Measurements from ENCODE around the gene PTPRM.

Gene PTPRM

GRCh38 chr18:7846335-7846734, 279.2 kb downstream of the PTPRM start:
- Histone ChIP-seq H3K4me1 (ENCODE audit: control insufficient read depth in 2 of 2, insufficient read depth in 2 of 2, low read length in 2 of 2) (no peaks in the 10 kb centered on the region), H3K27me3 (ENCODE audit: control insufficient read depth in 2 of 2, insufficient read depth in 2 of 2, low read length in 2 of 2) (no peaks in the 10 kb centered on the region), H3K4me3 (ENCODE audit: low read length in 2 of 2) (no peak overlapping the region), H3K9ac (ENCODE audit: low read depth in 1 of 2, low read length in 2 of 2) (no peak overlapping the region), H3K27ac (ENCODE audit: low read depth in 2 of 2, low read length in 2 of 2) (no peak overlapping the region), H3K36me3 (ENCODE audit: control insufficient read depth in 2 of 2, insufficient read depth in 2 of 2, low read length in 2 of 2) (no peaks in the 10 kb centered on the region), H3K9me3 (ENCODE audit: control insufficient read depth in 2 of 2, low read length in 2 of 2) (peaks cover 0 to 2% of the 10 kb centered on the region in 2 donors)

- no peak overlapping the region for H3K4me3 ChIP-seq (ENCODE audit: low read length in 2 of 2)
- H3K27ac ChIP-seq (ENCODE audit: low read depth in 2 of 2, low read length in 2 of 2): no peak overlapping the region
- H3K9ac ChIP-seq (ENCODE audit: low read depth in 1 of 2, low read length in 2 of 2): no peak overlapping the region
- H3K36me3 ChIP-seq (ENCODE audit: control insufficient read depth in 2 of 2, insufficient read depth in 2 of 2, low read length in 2 of 2): no peaks in the 10 kb centered on the region
- peaks cover 0 to 2% of the 10 kb centered on the region in 2 donors for H3K9me3 ChIP-seq (ENCODE audit: control insufficient read depth in 2 of 2, low read length in 2 of 2)
- no peaks in the 10 kb centered on the region for H3K27me3 ChIP-seq (ENCODE audit: control insufficient read depth in 2 of 2, insufficient read depth in 2 of 2, low read length in 2 of 2)
- no peaks in the 10 kb centered on the region for H3K4me1 ChIP-seq (ENCODE audit: control insufficient read depth in 2 of 2, insufficient read depth in 2 of 2, low read length in 2 of 2)
Measured at GRCh38 chr18:7847357-7848053, 280.4 kb downstream of the PTPRM start.

- H3K4me1 ChIP-seq (ENCODE audit: control insufficient read depth in 2 of 2, insufficient read depth in 2 of 2, low read length in 2 of 2): no peaks in the 10 kb centered on the region
- H3K27me3 ChIP-seq (ENCODE audit: control insufficient read depth in 2 of 2, insufficient read depth in 2 of 2, low read length in 2 of 2): no peaks in the 10 kb centered on the region
- no peaks in the 10 kb centered on the region for H3K36me3 ChIP-seq (ENCODE audit: control insufficient read depth in 2 of 2, insufficient read depth in 2 of 2, low read length in 2 of 2)
- no peak overlapping the region for H3K4me3 ChIP-seq (ENCODE audit: low read length in 2 of 2)
- H3K9ac ChIP-seq (ENCODE audit: low read depth in 1 of 2, low read length in 2 of 2): no peak overlapping the region
- peaks cover 0 to 2% of the 10 kb centered on the region in 2 donors for H3K9me3 ChIP-seq (ENCODE audit: control insufficient read depth in 2 of 2, low read length in 2 of 2)
- no peak overlapping the region for H3K27ac ChIP-seq (ENCODE audit: low read depth in 2 of 2, low read length in 2 of 2)
Measured at GRCh38 chr18:7848054-7848412, 280.9 kb downstream of the PTPRM start.

- no peaks in the 10 kb centered on the region for H3K9me3 ChIP-seq (ENCODE audit: control insufficient read depth in 2 of 2, low read length in 2 of 2)
- H3K27me3 ChIP-seq (ENCODE audit: control insufficient read depth in 2 of 2, insufficient read depth in 2 of 2, low read length in 2 of 2): no peaks in the 10 kb centered on the region
- H3K27ac ChIP-seq (ENCODE audit: low read depth in 2 of 2, low read length in 2 of 2): no peak overlapping the region
- no peaks in the 10 kb centered on the region for H3K4me1 ChIP-seq (ENCODE audit: control insufficient read depth in 2 of 2, insufficient read depth in 2 of 2, low read length in 2 of 2)
- no peak overlapping the region for H3K9ac ChIP-seq (ENCODE audit: low read depth in 1 of 2, low read length in 2 of 2)
- no peaks in the 10 kb centered on the region for H3K36me3 ChIP-seq (ENCODE audit: control insufficient read depth in 2 of 2, insufficient read depth in 2 of 2, low read length in 2 of 2)
- no peak overlapping the region for H3K4me3 ChIP-seq (ENCODE audit: low read length in 2 of 2)
Measured at GRCh38 chr18:7850446-7850845, 283.3 kb downstream of the PTPRM start.

- Histone ChIP-seq H3K27me3 (ENCODE audit: control insufficient read depth in 2 of 2, insufficient read depth in 2 of 2, low read length in 2 of 2) (no peaks in the 10 kb centered on the region), H3K9me3 (ENCODE audit: control insufficient read depth in 2 of 2, low read length in 2 of 2) (no peaks in the 10 kb centered on the region), H3K36me3 (ENCODE audit: control insufficient read depth in 2 of 2, insufficient read depth in 2 of 2, low read length in 2 of 2) (no peaks in the 10 kb centered on the region), H3K27ac (ENCODE audit: low read depth in 2 of 2, low read length in 2 of 2) (no peak overlapping the region), H3K9ac (ENCODE audit: low read depth in 1 of 2, low read length in 2 of 2) (no peak overlapping the region), H3K4me3 (ENCODE audit: low read length in 2 of 2) (no peak overlapping the region), H3K4me1 (ENCODE audit: control insufficient read depth in 2 of 2, insufficient read depth in 2 of 2, low read length in 2 of 2) (no peaks in the 10 kb centered on the region)
Measured at GRCh38 chr18:7855028-7855427, 287.9 kb downstream of the PTPRM start.

GRCh38 chr18:7855671-7856070, 288.6 kb downstream of the PTPRM start:
- no peaks in the 10 kb centered on the region for H3K9me3 ChIP-seq (ENCODE audit: control insufficient read depth in 2 of 2, low read length in 2 of 2)
- no peaks in the 10 kb centered on the region for H3K27me3 ChIP-seq (ENCODE audit: control insufficient read depth in 2 of 2, insufficient read depth in 2 of 2, low read length in 2 of 2)
- H3K4me3 ChIP-seq (ENCODE audit: low read length in 2 of 2): no peak overlapping the region
- no peak overlapping the region for H3K27ac ChIP-seq (ENCODE audit: low read depth in 2 of 2, low read length in 2 of 2)
- H3K36me3 ChIP-seq (ENCODE audit: control insufficient read depth in 2 of 2, insufficient read depth in 2 of 2, low read length in 2 of 2): no peaks in the 10 kb centered on the region
- H3K4me1 ChIP-seq (ENCODE audit: control insufficient read depth in 2 of 2, insufficient read depth in 2 of 2, low read length in 2 of 2): no peaks in the 10 kb centered on the region
- H3K9ac ChIP-seq (ENCODE audit: low read depth in 1 of 2, low read length in 2 of 2): no peak overlapping the region

GRCh38 chr18:7856116-7856515, 289.0 kb downstream of the PTPRM start:
- Histone ChIP-seq H3K4me1 (ENCODE audit: control insufficient read depth in 2 of 2, insufficient read depth in 2 of 2, low read length in 2 of 2) (no peaks in the 10 kb centered on the region), H3K9ac (ENCODE audit: low read depth in 1 of 2, low read length in 2 of 2) (no peak overlapping the region), H3K9me3 (ENCODE audit: control insufficient read depth in 2 of 2, low read length in 2 of 2) (no peaks in the 10 kb centered on the region), H3K27me3 (ENCODE audit: control insufficient read depth in 2 of 2, insufficient read depth in 2 of 2, low read length in 2 of 2) (no peaks in the 10 kb centered on the region), H3K36me3 (ENCODE audit: control insufficient read depth in 2 of 2, insufficient read depth in 2 of 2, low read length in 2 of 2) (no peaks in the 10 kb centered on the region), H3K4me3 (ENCODE audit: low read length in 2 of 2) (no peak overlapping the region), H3K27ac (ENCODE audit: low read depth in 2 of 2, low read length in 2 of 2) (no peak overlapping the region)

GRCh38 chr18:7856733-7857132, 289.6 kb downstream of the PTPRM start:
- H3K36me3 ChIP-seq (ENCODE audit: control insufficient read depth in 2 of 2, insufficient read depth in 2 of 2, low read length in 2 of 2): no peaks in the 10 kb centered on the region
- H3K27ac ChIP-seq (ENCODE audit: low read depth in 2 of 2, low read length in 2 of 2): no peak overlapping the region
- no peaks in the 10 kb centered on the region for H3K9me3 ChIP-seq (ENCODE audit: control insufficient read depth in 2 of 2, low read length in 2 of 2)
- H3K27me3 ChIP-seq (ENCODE audit: control insufficient read depth in 2 of 2, insufficient read depth in 2 of 2, low read length in 2 of 2): no peaks in the 10 kb centered on the region
- H3K9ac ChIP-seq (ENCODE audit: low read depth in 1 of 2, low read length in 2 of 2): no peak overlapping the region
- no peaks in the 10 kb centered on the region for H3K4me1 ChIP-seq (ENCODE audit: control insufficient read depth in 2 of 2, insufficient read depth in 2 of 2, low read length in 2 of 2)
- no peak overlapping the region for H3K4me3 ChIP-seq (ENCODE audit: low read length in 2 of 2)

- Histone ChIP-seq H3K27ac (ENCODE audit: low read depth in 2 of 2, low read length in 2 of 2) (no peak overlapping the region), H3K9me3 (ENCODE audit: control insufficient read depth in 2 of 2, low read length in 2 of 2) (no peaks in the 10 kb centered on the region), H3K27me3 (ENCODE audit: control insufficient read depth in 2 of 2, insufficient read depth in 2 of 2, low read length in 2 of 2) (no peaks in the 10 kb centered on the region), H3K4me1 (ENCODE audit: control insufficient read depth in 2 of 2, insufficient read depth in 2 of 2, low read length in 2 of 2) (no peaks in the 10 kb centered on the region), H3K9ac (ENCODE audit: low read depth in 1 of 2, low read length in 2 of 2) (no peak overlapping the region), H3K4me3 (ENCODE audit: low read length in 2 of 2) (no peak overlapping the region), H3K36me3 (ENCODE audit: control insufficient read depth in 2 of 2, insufficient read depth in 2 of 2, low read length in 2 of 2) (no peaks in the 10 kb centered on the region)
Measured at GRCh38 chr18:7857562-7857961, 290.4 kb downstream of the PTPRM start.

GRCh38 chr18:7859122-7859521, 292.0 kb downstream of the PTPRM start:
- Histone ChIP-seq H3K36me3 (ENCODE audit: control insufficient read depth in 2 of 2, insufficient read depth in 2 of 2, low read length in 2 of 2) (no peaks in the 10 kb centered on the region), H3K27me3 (ENCODE audit: control insufficient read depth in 2 of 2, insufficient read depth in 2 of 2, low read length in 2 of 2) (no peaks in the 10 kb centered on the region), H3K9me3 (ENCODE audit: control insufficient read depth in 2 of 2, low read length in 2 of 2) (no peaks in the 10 kb centered on the region), H3K9ac (ENCODE audit: low read depth in 1 of 2, low read length in 2 of 2) (no peak overlapping the region), H3K4me3 (ENCODE audit: low read length in 2 of 2) (no peak overlapping the region), H3K4me1 (ENCODE audit: control insufficient read depth in 2 of 2, insufficient read depth in 2 of 2, low read length in 2 of 2) (no peaks in the 10 kb centered on the region), H3K27ac (ENCODE audit: low read depth in 2 of 2, low read length in 2 of 2) (no peak overlapping the region)

- H3K4me1 ChIP-seq (ENCODE audit: control insufficient read depth in 2 of 2, insufficient read depth in 2 of 2, low read length in 2 of 2): no peaks in the 10 kb centered on the region
Measured at GRCh38 chr18:7870266-7870665, 303.1 kb downstream of the PTPRM start.

More at GRCh38 chr18:7870266-7870665, 303.1 kb downstream of the PTPRM start:
- Histone ChIP-seq H3K4me3 (ENCODE audit: low read length in 2 of 2) (no peak overlapping the region), H3K27me3 (ENCODE audit: control insufficient read depth in 2 of 2, insufficient read depth in 2 of 2, low read length in 2 of 2) (no peaks in the 10 kb centered on the region), H3K36me3 (ENCODE audit: control insufficient read depth in 2 of 2, insufficient read depth in 2 of 2, low read length in 2 of 2) (no peaks in the 10 kb centered on the region), H3K9ac (ENCODE audit: low read depth in 1 of 2, low read length in 2 of 2) (no peak overlapping the region), H3K9me3 (ENCODE audit: control insufficient read depth in 2 of 2, low read length in 2 of 2) (no peaks in the 10 kb centered on the region), H3K27ac (ENCODE audit: low read depth in 2 of 2, low read length in 2 of 2) (no peak overlapping the region)
